Loucy (cell line): ENCODE data around the gene NOL6.

Experiments used
- H2AFZ ChIP-seq: fragments of 200-600 bp; sonication (generic); 2 replicates; pipeline ENCODE4 v1.6.0; 2016; ENCODE audit warnings: antibody characterized with exemption, mild to moderate bottlenecking, low read length, moderate library complexity
- H3F3A ChIP-seq: fragments of 200-600 bp; 2 replicates; pipeline ENCODE4 v1.6.0; 2016; ENCODE audit warnings: antibody characterized with exemption, low read depth, mild to moderate bottlenecking
- H3K27me3 ChIP-seq: fragments of 200-600 bp; sonication (generic); 2 replicates; pipeline ENCODE4 v1.6.1; 2014; ENCODE audit warnings: low read length, mild to moderate bottlenecking; ENCODE audit not compliant: insufficient read depth, poor library complexity, severe bottlenecking
- H3K36me3 ChIP-seq: fragments of 200-600 bp; sonication (generic); 2 replicates; pipeline ENCODE4 v1.6.1; 2016; ENCODE audit warnings: low read length; ENCODE audit not compliant: insufficient read depth
- H3K4me1 ChIP-seq: fragments of 200-600 bp; sonication (generic); 2 replicates; pipeline ENCODE4 v1.5.1; 2014; ENCODE audit warnings: low read length, mild to moderate bottlenecking; ENCODE audit not compliant: insufficient read depth, poor library complexity, severe bottlenecking
- H3K4me2 ChIP-seq: fragments of 200-600 bp; sonication (generic); 2 replicates; pipeline ENCODE4 v1.6.0; 2014; ENCODE audit warnings: antibody characterized with exemption, low read length, low read depth, mild to moderate bottlenecking; ENCODE audit not compliant: poor library complexity, severe bottlenecking
- H3K4me3 ChIP-seq: fragments of 200-600 bp; sonication (generic); 2 replicates; pipeline ENCODE4 v1.5.1; 2014; ENCODE audit warnings: low read length, mild to moderate bottlenecking, mixed read lengths; ENCODE audit not compliant: poor library complexity, severe bottlenecking
- H3K79me2 ChIP-seq: fragments of 200-600 bp; sonication (generic); 2 replicates; pipeline ENCODE4 v1.6.1; 2014; ENCODE audit warnings: low read length; ENCODE audit not compliant: insufficient read depth
- H3K9ac ChIP-seq: fragments of 200-600 bp; sonication (generic); 2 replicates; pipeline ENCODE4 v1.6.0; 2014; ENCODE audit warnings: mild to moderate bottlenecking, low read depth, low read length, moderate library complexity; ENCODE audit not compliant: poor library complexity, severe bottlenecking
- H3K9me2 ChIP-seq: fragments of 200-600 bp; sonication (generic); replicated peaks from 2 replicates; pipeline ENCODE4 v1.6.1; 2016; ENCODE audit warnings: low read depth, low read length, mixed read lengths
- H3K9me3 ChIP-seq: fragments of 200-600 bp; sonication (generic); 2 replicates; pipeline ENCODE4 v1.6.1; 2014; ENCODE audit warnings: mild to moderate bottlenecking, antibody characterized with exemption, low read length, low read depth; ENCODE audit not compliant: insufficient read depth
- H4K20me1 ChIP-seq: fragments of 200-600 bp; sonication (generic); 2 replicates; pipeline ENCODE4 v1.6.0; 2014; ENCODE audit warnings: antibody characterized with exemption, low read length, mild to moderate bottlenecking; ENCODE audit not compliant: insufficient read depth, poor library complexity, severe bottlenecking
- EZH2phosphoT487 ChIP-seq: fragments of 200-600 bp; IDR thresholded peaks from 2 replicates; pipeline ENCODE4 v1.6.1; 2018; ENCODE audit warnings: antibody characterized with exemption, mild to moderate bottlenecking, moderate library complexity, borderline replicate concordance
- TF ChIP-seq, protein P1 (sequence below): fragments of 200-600 bp; sonication (generic); conservative IDR thresholded peaks from 2 replicates; pipeline ENCODE4 v1.5.1; 2014; ENCODE audit warnings: mild to moderate bottlenecking, antibody characterized with exemption, low read length

Gene NOL6

DNA sequence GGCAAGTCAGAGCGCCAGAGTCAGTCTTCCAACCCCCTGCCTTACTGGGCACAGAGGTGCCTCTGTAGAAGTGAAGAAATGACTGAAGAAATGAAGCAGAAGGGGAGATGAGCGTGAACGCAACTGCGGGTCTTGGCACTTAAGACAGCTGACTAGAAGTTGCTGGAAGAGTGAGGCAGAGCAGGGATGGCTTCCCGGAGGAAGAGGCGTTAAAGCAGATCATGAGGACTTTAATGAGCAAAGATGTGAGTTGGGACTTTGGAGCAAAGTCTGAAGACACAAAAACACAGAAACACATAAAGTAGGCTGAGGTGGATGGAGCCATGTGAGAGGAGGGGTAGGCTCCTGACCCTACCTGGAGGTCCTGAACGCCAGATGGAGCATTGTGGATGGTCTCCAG is 33.5 kb downstream of the NOL6 start:
- Histone ChIP-seq H3F3A (no peaks in the 10 kb centered on the region), H3K4me1 (peaks cover 2% of the 10 kb centered on the region), H3K9ac (no peak overlapping the region), H3K27me3 (no peaks in the 10 kb centered on the region), H3K4me2 (no peak overlapping the region), H3K9me2 (no peaks in the 10 kb centered on the region), H3K9me3 (no peaks in the 10 kb centered on the region), H3K79me2 (no peaks in the 10 kb centered on the region), H2AFZ (no peak overlapping the region), H3K36me3 (no peaks in the 10 kb centered on the region), H3K4me3 (no peak overlapping the region), H4K20me1 (no peaks in the 10 kb centered on the region)
- TF ChIP-seq, protein P1, sequence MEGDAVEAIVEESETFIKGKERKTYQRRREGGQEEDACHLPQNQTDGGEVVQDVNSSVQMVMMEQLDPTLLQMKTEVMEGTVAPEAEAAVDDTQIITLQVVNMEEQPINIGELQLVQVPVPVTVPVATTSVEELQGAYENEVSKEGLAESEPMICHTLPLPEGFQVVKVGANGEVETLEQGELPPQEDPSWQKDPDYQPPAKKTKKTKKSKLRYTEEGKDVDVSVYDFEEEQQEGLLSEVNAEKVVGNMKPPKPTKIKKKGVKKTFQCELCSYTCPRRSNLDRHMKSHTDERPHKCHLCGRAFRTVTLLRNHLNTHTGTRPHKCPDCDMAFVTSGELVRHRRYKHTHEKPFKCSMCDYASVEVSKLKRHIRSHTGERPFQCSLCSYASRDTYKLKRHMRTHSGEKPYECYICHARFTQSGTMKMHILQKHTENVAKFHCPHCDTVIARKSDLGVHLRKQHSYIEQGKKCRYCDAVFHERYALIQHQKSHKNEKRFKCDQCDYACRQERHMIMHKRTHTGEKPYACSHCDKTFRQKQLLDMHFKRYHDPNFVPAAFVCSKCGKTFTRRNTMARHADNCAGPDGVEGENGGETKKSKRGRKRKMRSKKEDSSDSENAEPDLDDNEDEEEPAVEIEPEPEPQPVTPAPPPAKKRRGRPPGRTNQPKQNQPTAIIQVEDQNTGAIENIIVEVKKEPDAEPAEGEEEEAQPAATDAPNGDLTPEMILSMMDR: no peak

- no peaks in the 10 kb centered on the region for H3K4me1 ChIP-seq
- H3K9ac ChIP-seq: no peak overlapping the region
- no peaks in the 10 kb centered on the region for H3K9me3 ChIP-seq
- H3K4me2 ChIP-seq: no peak overlapping the region
- no peaks in the 10 kb centered on the region for H3K9me2 ChIP-seq
- no peaks in the 10 kb centered on the region for H4K20me1 ChIP-seq
- no peaks in the 10 kb centered on the region for H3K36me3 ChIP-seq
- no peaks in the 10 kb centered on the region for H3K27me3 ChIP-seq
- no peak overlapping the region for H3K4me3 ChIP-seq
- H3K79me2 ChIP-seq: no peaks in the 10 kb centered on the region
- TF ChIP-seq EZH2phosphoT487: no peak
- TF ChIP-seq, protein P1: no peak
- H2AFZ ChIP-seq: no peak overlapping the region
- no peaks in the 10 kb centered on the region for H3F3A ChIP-seq
These were observed 34.0 kb downstream of the NOL6 start for GRCh38 chr9:33439731-33440130.

GRCh38 chr9:33438926-33439680 is 34.6 kb downstream of the NOL6 start:
- Histone ChIP-seq H3K79me2 (no peaks in the 10 kb centered on the region), H2AFZ (no peak overlapping the region), H3K4me2 (no peak overlapping the region), H3F3A (no peaks in the 10 kb centered on the region), H3K9me3 (no peaks in the 10 kb centered on the region), H3K4me3 (no peak overlapping the region), H3K9me2 (no peaks in the 10 kb centered on the region), H4K20me1 (no peaks in the 10 kb centered on the region), H3K27me3 (no peaks in the 10 kb centered on the region), H3K36me3 (no peaks in the 10 kb centered on the region), H3K4me1 (no peaks in the 10 kb centered on the region), H3K9ac (no peak overlapping the region)
- TF ChIP-seq, protein P1: no peak
- no peak for TF ChIP-seq EZH2phosphoT487
